ENCODE measurements around the gene CTU1. TPM values are rescaled to one million over a fixed set of nuclear protein-coding genes. Genes with fewer than 3 reads are reported as not detected.

CTU1 gene
- total RNA-seq, 2 experiments from 2014 or later: 1.4 to 1.6 TPM

GRCh38 chr19:51111606-51112005 is 3.4 kb upstream of the CTU1 start:
- Mint-ChIP-seq H3K36me3 (ENCODE audit: low read depth) (peaks cover 7% of the 10 kb centered on the region), H3K9me3 (no peaks in the 10 kb centered on the region), H3K4me3 (no peak overlapping the region), H3K27ac (no peak overlapping the region), H3K4me1 (ENCODE audit: low read depth) (peaks cover 28% of the 10 kb centered on the region), H3K27me3 (no peaks in the 10 kb centered on the region)
- ChIA-PET POLR2A (no interaction called here), CTCF (no interaction called here)
- DNase-seq: no peak
- ATAC-seq (ENCODE audit: poor library complexity): no peak
- Histone ChIP-seq H3K36me3 (ENCODE audit: insufficient read depth, low read length) (no peaks in the 10 kb centered on the region), H3K27me3 (ENCODE audit: control insufficient read depth in 1 of 2, insufficient read depth in 2 of 2, low read length in 2 of 2) (no peaks in the 10 kb centered on the region), H3K27ac (ENCODE audit: low read depth in 1 of 2, low read length in 2 of 2) (no peak overlapping the region), H3K4me1 (ENCODE audit: insufficient read depth, low read length) (peaks cover 52% of the 10 kb centered on the region), H3K9me3 (ENCODE audit: control insufficient read depth in 1 of 2, insufficient read depth in 1 of 2, low read length in 2 of 2) (no peaks in the 10 kb centered on the region), H3K4me3 (ENCODE audit: low read length) (no peak overlapping the region)
- no peak for TF ChIP-seq CTCF (IDR thresholded peaks at IDR 0.05)
- intact Hi-C loops (cut with DNase I, micrococcal nuclease): no loop called here

GRCh38 chr19:51110666-51110971 is 2.4 kb upstream of the CTU1 start:
- CTCF ChIA-PET: no interaction called here
- DNase-seq (no peak), ATAC-seq (ENCODE audit: poor library complexity) (no peak)
- Mint-ChIP-seq H3K36me3 (ENCODE audit: low read depth) (peaks cover 13% of the 10 kb centered on the region), H3K9me3 (no peaks in the 10 kb centered on the region), H3K27me3 (no peaks in the 10 kb centered on the region), H3K27ac (no peak overlapping the region), H3K4me1 (ENCODE audit: low read depth) (peaks cover 29% of the 10 kb centered on the region), H3K4me3 (no peak overlapping the region)
- Histone ChIP-seq H3K4me1 (ENCODE audit: insufficient read depth, low read length) (peaks cover 48% of the 10 kb centered on the region), H3K36me3 (ENCODE audit: insufficient read depth, low read length) (no peaks in the 10 kb centered on the region), H3K27me3 (ENCODE audit: control insufficient read depth in 1 of 2, insufficient read depth in 2 of 2, low read length in 2 of 2) (no peaks in the 10 kb centered on the region), H3K9me3 (ENCODE audit: control insufficient read depth in 1 of 2, insufficient read depth in 1 of 2, low read length in 2 of 2) (no peaks in the 10 kb centered on the region), H3K4me3 (ENCODE audit: low read length) (no peak overlapping the region), H3K27ac (ENCODE audit: low read depth in 1 of 2, low read length in 2 of 2) (no peak overlapping the region)
- intact Hi-C loops (cut with DNase I, micrococcal nuclease): no loop called here
- TF ChIP-seq CTCF (IDR thresholded peaks at IDR 0.05): no peak
- POLR2A ChIA-PET: interaction anchor here (1.3 to 2.1 kb wide), 2 partner anchors 9 to 21 kb away, joined by 3 to 8 read pairs; no protein-coding TSS in a partner anchor

GRCh38 chr19:51108805-51109146 is 567 bp upstream of the CTU1 start:
- Mint-ChIP-seq H3K4me1 (ENCODE audit: low read depth) (peaks cover 38% of the 10 kb centered on the region), H3K27me3 (no peaks in the 10 kb centered on the region), H3K27ac (peak overlapping the region; percentile 91), H3K4me3 (peak overlapping the region; percentile 95), H3K9me3 (no peaks in the 10 kb centered on the region), H3K36me3 (ENCODE audit: low read depth) (peaks cover 25% of the 10 kb centered on the region)
- H3K4me1 ChIP-seq (ENCODE audit: insufficient read depth, low read length): peaks cover 31% of the 10 kb centered on the region
- peaks cover under 1% of the 10 kb centered on the region for H3K36me3 ChIP-seq (ENCODE audit: insufficient read depth, low read length)
- peak overlapping the region; percentile 60 to 63 for H3K27ac ChIP-seq (ENCODE audit: low read depth in 1 of 2, low read length in 2 of 2)
- no peaks in the 10 kb centered on the region for H3K9me3 ChIP-seq (ENCODE audit: control insufficient read depth in 1 of 2, insufficient read depth in 1 of 2, low read length in 2 of 2)
- H3K4me3 ChIP-seq (ENCODE audit: low read length): peak overlapping the region; percentile 83
- no peak for DNase-seq
- POLR2A ChIA-PET: interaction anchor here (1.0 to 1.1 kb wide), 2 partner anchors 22 to 23 kb away, joined by 3 to 12 read pairs; no protein-coding TSS in a partner anchor
- CTCF ChIA-PET: interaction anchor here (2.4 kb wide), 1 partner anchor 13 kb away, joined by 8 read pairs; no protein-coding TSS in a partner anchor
- intact Hi-C loops (cut with DNase I, micrococcal nuclease): loop anchor here (1.0 to 10.0 kb wide), 6 partner anchors 304 to 1084 kb away; partner anchors contain the start of genes ASPDH (in 1 of the 2), JOSD2 (in 1 of the 2), VRK3 (in 1 of the 2) and ZNF473 (in 1 of the 2)
- ATAC-seq (ENCODE audit: poor library complexity): peak; percentile 48
- no peak for TF ChIP-seq CTCF (IDR thresholded peaks at IDR 0.05)
- H3K27me3 ChIP-seq (ENCODE audit: control insufficient read depth in 1 of 2, insufficient read depth in 2 of 2, low read length in 2 of 2): no peaks in the 10 kb centered on the region
